Smooth muscle cell (in vitro differentiated cells): Measurements from ENCODE around the gene ZNF831. TPM values are rescaled to one million over a fixed set of nuclear protein-coding genes. Genes with fewer than 3 reads are reported as not detected.

Experiments
- DNase-seq: peaks from one replicate; lab custom pipeline; 2025; ENCODE audit not compliant: unreplicated experiment; lab: John Stamatoyannopoulos, UW
- H2AFZ ChIP-seq: fragments of 200-600 bp; sonication (generic); 2 replicates; pipeline ENCODE4 v1.6.0; 2016; ENCODE audit warnings: antibody characterized with exemption, low read depth, mild to moderate bottlenecking
- H3F3A ChIP-seq: fragments of 200-600 bp; sonication (generic); 2 replicates; pipeline ENCODE4 v1.6.0; 2017; ENCODE audit warnings: antibody characterized with exemption, low read depth
- H3K27ac ChIP-seq: fragments of 200-600 bp; sonication (generic); 2 replicates; pipeline ENCODE4 v1.5.1; 2016; ENCODE audit warnings: low read depth, mild to moderate bottlenecking
- H3K27me3 ChIP-seq: fragments of 200-600 bp; sonication (generic); 2 replicates; pipeline ENCODE4 v1.6.1; 2016; ENCODE audit warnings: low read depth, mild to moderate bottlenecking
- H3K36me3 ChIP-seq: fragments of 200-600 bp; sonication (generic); 2 replicates; pipeline ENCODE4 v1.5.1; 2016; ENCODE audit warnings: low read depth
- H3K4me1 ChIP-seq: fragments of 200-600 bp; sonication (generic); 2 replicates; pipeline ENCODE4 v1.5.1; 2016; ENCODE audit warnings: low read depth
- H3K4me2 ChIP-seq: fragments of 200-600 bp; sonication (generic); 2 replicates; pipeline ENCODE4 v1.6.0; 2016; ENCODE audit warnings: mild to moderate bottlenecking
- H3K4me3 ChIP-seq: fragments of 200-600 bp; sonication (generic); 2 replicates; pipeline ENCODE4 v1.5.1; 2016; ENCODE audit warnings: mild to moderate bottlenecking
- H3K79me2 ChIP-seq: fragments of 200-600 bp; sonication (generic); 2 replicates; pipeline ENCODE4 v1.6.0; 2016; ENCODE audit warnings: low read depth, mild to moderate bottlenecking
- H3K9ac ChIP-seq: fragments of 200-600 bp; sonication (generic); 2 replicates; pipeline ENCODE4 v1.6.0; 2016; ENCODE audit warnings: low read depth
- H3K9me3 ChIP-seq: fragments of 200-600 bp; sonication (generic); replicated peaks from 2 replicates; pipeline ENCODE4 v1.5.1; 2016; ENCODE audit warnings: low read depth
- H4K20me1 ChIP-seq: fragments of 200-600 bp; sonication (generic); 2 replicates; pipeline ENCODE4 v1.6.0; 2016; ENCODE audit warnings: low read depth
- WGBS: methylation state at CpG from one replicate; pipeline ENCODE4 v1.1.7; 2016; ENCODE audit warnings: low lambda C conversion rate; 5-methylcytosine and 5-hydroxymethylcytosine counted together
- polyA plus RNA-seq: library from polyadenylated mRNA; unstranded; fragments of >200 nt; fragmentation: Nextera tagmentation; extraction: Ambion mirVana; gene quantifications from 2 replicates; pipeline ENCODE4 v1.2.1, GENCODE V29; 2016
- total RNA-seq: library from RNA; depleted of rRNA; stranded (reverse); fragments of >200 nt; gene quantifications from 2 replicates; pipeline ENCODE4 v1.2.3, GENCODE V29; 2014
- TF ChIP-seq, protein P1 (sequence below): fragments of 200-600 bp; sonication (generic); IDR thresholded peaks from 2 replicates; pipeline ENCODE4 v1.5.1; 2017; ENCODE audit warnings: borderline replicate concordance, mild to moderate bottlenecking, antibody characterized with exemption; ENCODE audit not compliant: insufficient read depth, poor library complexity, severe bottlenecking

Gene ZNF831
- total and polyA plus RNA-seq, 2 experiments from 2014 or later: not detected

DNA sequence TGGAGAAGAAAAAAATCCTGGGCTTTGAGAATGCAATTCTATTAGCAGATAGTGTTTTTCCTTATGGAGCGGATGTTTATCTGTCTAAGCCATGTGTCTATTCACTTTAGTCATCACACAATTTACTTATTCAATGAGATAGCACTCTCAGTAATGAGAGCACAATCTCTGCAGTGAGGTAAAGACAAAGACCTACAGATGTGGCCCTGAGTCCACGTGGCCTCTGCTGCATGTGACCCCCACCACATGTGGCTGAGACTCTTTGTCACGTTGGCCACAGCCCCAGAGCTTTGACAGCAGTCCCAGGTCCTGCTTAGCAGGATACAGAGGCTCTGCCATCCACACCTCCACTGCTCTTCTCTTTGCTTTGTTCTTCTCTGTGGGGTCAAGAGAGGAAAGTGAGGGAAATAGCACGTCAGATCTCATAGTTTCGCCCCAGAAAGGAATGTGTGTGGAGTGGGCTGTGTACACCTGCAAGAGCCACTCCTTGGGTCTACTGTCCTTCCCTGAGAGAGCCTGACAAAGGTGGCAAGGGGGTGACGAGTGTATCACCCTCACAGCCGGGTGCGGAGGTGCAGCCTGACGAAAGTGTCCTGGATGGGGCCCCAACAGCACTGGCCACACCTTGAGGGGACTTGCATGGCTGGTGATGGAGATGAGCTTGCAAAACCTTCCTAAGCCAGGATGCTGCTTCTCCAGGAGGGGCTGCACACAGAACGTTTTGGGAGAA is 40.7 kb downstream of the ZNF831 start:
- Histone ChIP-seq H3K9ac (no peak overlapping the region), H3K4me1 (no peaks in the 10 kb centered on the region), H3K9me3 (no peaks in the 10 kb centered on the region), H3K27ac (no peak overlapping the region), H4K20me1 (no peaks in the 10 kb centered on the region), H3K4me2 (no peak overlapping the region), H3K27me3 (peaks cover 56% of the 10 kb centered on the region), H2AFZ (no peak overlapping the region), H3K4me3 (no peak overlapping the region), H3K36me3 (no peaks in the 10 kb centered on the region), H3K79me2 (no peaks in the 10 kb centered on the region), H3F3A (no peaks in the 10 kb centered on the region)
- WGBS: 64% methylated on average over 10 of the region's 10 CpGs
- TF ChIP-seq, protein P1, sequence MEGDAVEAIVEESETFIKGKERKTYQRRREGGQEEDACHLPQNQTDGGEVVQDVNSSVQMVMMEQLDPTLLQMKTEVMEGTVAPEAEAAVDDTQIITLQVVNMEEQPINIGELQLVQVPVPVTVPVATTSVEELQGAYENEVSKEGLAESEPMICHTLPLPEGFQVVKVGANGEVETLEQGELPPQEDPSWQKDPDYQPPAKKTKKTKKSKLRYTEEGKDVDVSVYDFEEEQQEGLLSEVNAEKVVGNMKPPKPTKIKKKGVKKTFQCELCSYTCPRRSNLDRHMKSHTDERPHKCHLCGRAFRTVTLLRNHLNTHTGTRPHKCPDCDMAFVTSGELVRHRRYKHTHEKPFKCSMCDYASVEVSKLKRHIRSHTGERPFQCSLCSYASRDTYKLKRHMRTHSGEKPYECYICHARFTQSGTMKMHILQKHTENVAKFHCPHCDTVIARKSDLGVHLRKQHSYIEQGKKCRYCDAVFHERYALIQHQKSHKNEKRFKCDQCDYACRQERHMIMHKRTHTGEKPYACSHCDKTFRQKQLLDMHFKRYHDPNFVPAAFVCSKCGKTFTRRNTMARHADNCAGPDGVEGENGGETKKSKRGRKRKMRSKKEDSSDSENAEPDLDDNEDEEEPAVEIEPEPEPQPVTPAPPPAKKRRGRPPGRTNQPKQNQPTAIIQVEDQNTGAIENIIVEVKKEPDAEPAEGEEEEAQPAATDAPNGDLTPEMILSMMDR: no peak
- DNase-seq: no peak

- no peak overlapping the region for H3K4me2 ChIP-seq
- H3K9ac ChIP-seq: no peak overlapping the region
- 54% methylated on average over 6 of the region's 6 CpGs for WGBS
- H3K36me3 ChIP-seq: no peaks in the 10 kb centered on the region
- no peaks in the 10 kb centered on the region for H3K79me2 ChIP-seq
- no peaks in the 10 kb centered on the region for H3K4me1 ChIP-seq
- TF ChIP-seq, protein P1: no peak
- DNase-seq: no peak
- peaks cover 60% of the 10 kb centered on the region for H3K27me3 ChIP-seq
- H3F3A ChIP-seq: no peaks in the 10 kb centered on the region
- H3K4me3 ChIP-seq: no peak overlapping the region
- no peaks in the 10 kb centered on the region for H3K9me3 ChIP-seq
- H4K20me1 ChIP-seq: no peaks in the 10 kb centered on the region
- H2AFZ ChIP-seq: no peak overlapping the region
- no peak overlapping the region for H3K27ac ChIP-seq
These were observed 41.4 kb downstream of the ZNF831 start for GRCh38 chr20:59205044-59205443.

DNA sequence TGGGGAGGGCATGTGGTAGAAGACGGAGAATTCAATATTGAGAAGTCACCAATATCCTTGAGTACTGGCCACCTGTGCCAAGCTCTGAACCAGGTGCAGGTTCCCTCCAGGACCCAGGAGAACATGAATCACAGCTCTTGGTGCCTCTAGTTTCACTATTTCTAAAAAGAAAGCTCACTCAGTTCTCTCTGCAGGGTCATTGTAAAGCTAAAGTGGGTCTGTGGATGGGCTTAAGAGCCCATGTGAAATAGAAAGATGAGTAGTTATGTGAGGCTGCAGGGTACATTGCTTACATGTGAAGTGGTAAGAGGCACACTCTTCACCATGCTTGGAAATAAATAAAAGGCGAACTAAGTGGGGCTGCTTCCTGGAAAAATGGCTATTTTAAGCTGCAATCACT is 43.6 kb downstream of the ZNF831 start:
- no peak for DNase-seq
- Histone ChIP-seq H3K4me2 (no peak overlapping the region), H3K9me3 (no peaks in the 10 kb centered on the region), H3K79me2 (no peaks in the 10 kb centered on the region), H3K36me3 (no peaks in the 10 kb centered on the region), H2AFZ (no peak overlapping the region), H3K9ac (no peak overlapping the region), H3K27me3 (peaks cover 69% of the 10 kb centered on the region), H3K27ac (no peak overlapping the region), H3F3A (no peaks in the 10 kb centered on the region), H4K20me1 (no peaks in the 10 kb centered on the region), H3K4me1 (no peaks in the 10 kb centered on the region), H3K4me3 (no peak overlapping the region)
- TF ChIP-seq, protein P1: no peak
- WGBS: 87% methylated on average over 2 of the region's 2 CpGs
